ENCODE results near the gene CPM. TPM values are rescaled to one million over a fixed set of nuclear protein-coding genes. Genes with fewer than 3 reads are reported as not detected.

CPM gene
- total and polyA plus RNA-seq, 5 donors from 2014 or later = 2.5 to 7.9 (median 5.6) TPM

GRCh38 chr12:68953536-68953935 is 20.6 kb upstream of the CPM start:
- Mint-ChIP-seq H3K4me1 (peaks cover 0 to 8% (median 4%) of the 10 kb centered on the region in 4 donors), H3K9me3 (no peaks in the 10 kb centered on the region), H3K36me3 (no peaks in the 10 kb centered on the region), H3K27me3 (no peaks in the 10 kb centered on the region), H3K4me3 (no peak overlapping the region), H3K27ac (no peak overlapping the region)
- no peaks in the 10 kb centered on the region for H3K36me3 ChIP-seq (ENCODE audit: control insufficient read depth, insufficient read depth, low read length)
- ATAC-seq (ENCODE audit: low read depth in 2 of 2) = no peak
- no peaks in the 10 kb centered on the region for H3K9me3 ChIP-seq (ENCODE audit: control insufficient read depth in 2 of 2, low read length in 2 of 2)
- peaks cover 3% of the 10 kb centered on the region for H3K4me1 ChIP-seq (ENCODE audit: control insufficient read depth, insufficient read depth, low read length, poor library complexity, severe bottlenecking)
- H3K27ac ChIP-seq (ENCODE audit: insufficient read depth, low read length, poor library complexity, severe bottlenecking) = no peak overlapping the region
- no peak for DNase-seq
- no peaks in the 10 kb centered on the region for H3K27me3 ChIP-seq (ENCODE audit: control insufficient read depth, insufficient read depth, low read length)
- no peak overlapping the region for H3K4me3 ChIP-seq (ENCODE audit: low read depth, low read length)

- no peaks in the 10 kb centered on the region for H3K27me3 Mint-ChIP-seq
- Histone ChIP-seq H3K36me3 (ENCODE audit: control insufficient read depth, insufficient read depth, low read length) (no peaks in the 10 kb centered on the region), H3K27me3 (ENCODE audit: control insufficient read depth, insufficient read depth, low read length) (no peaks in the 10 kb centered on the region), H3K27ac (ENCODE audit: insufficient read depth, low read length, poor library complexity, severe bottlenecking) (no peak overlapping the region), H3K9me3 (ENCODE audit: control insufficient read depth in 2 of 2, low read length in 2 of 2) (no peaks in the 10 kb centered on the region), H3K4me1 (ENCODE audit: control insufficient read depth, insufficient read depth, low read length, poor library complexity, severe bottlenecking) (no peaks in the 10 kb centered on the region), H3K4me3 (ENCODE audit: low read depth, low read length) (no peak overlapping the region)
- no peaks in the 10 kb centered on the region for H3K9me3 Mint-ChIP-seq
- DNase-seq = no peak
- no peaks in the 10 kb centered on the region for H3K36me3 Mint-ChIP-seq
- H3K4me1 Mint-ChIP-seq = no peaks in the 10 kb centered on the region
- H3K27ac Mint-ChIP-seq = no peak overlapping the region
- no peak overlapping the region for H3K4me3 Mint-ChIP-seq
- ATAC-seq (ENCODE audit: low read depth in 2 of 2) = no peak
Observed at GRCh38 chr12:68951652-68952051, 18.7 kb upstream of the CPM start.

- Histone ChIP-seq H3K27ac (ENCODE audit: insufficient read depth, low read length, poor library complexity, severe bottlenecking) (no peak overlapping the region), H3K4me1 (ENCODE audit: control insufficient read depth, insufficient read depth, low read length, poor library complexity, severe bottlenecking) (no peaks in the 10 kb centered on the region), H3K9me3 (ENCODE audit: control insufficient read depth in 2 of 2, low read length in 2 of 2) (no peaks in the 10 kb centered on the region), H3K4me3 (ENCODE audit: low read depth, low read length) (no peak overlapping the region), H3K36me3 (ENCODE audit: control insufficient read depth, insufficient read depth, low read length) (no peaks in the 10 kb centered on the region), H3K27me3 (ENCODE audit: control insufficient read depth, insufficient read depth, low read length) (no peaks in the 10 kb centered on the region)
- no peaks in the 10 kb centered on the region for H3K27me3 Mint-ChIP-seq
- H3K4me1 Mint-ChIP-seq = no peaks in the 10 kb centered on the region
- H3K4me3 Mint-ChIP-seq = no peak overlapping the region
- DNase-seq (no peak), ATAC-seq (ENCODE audit: low read depth in 2 of 2) (no peak)
- no peak overlapping the region for H3K27ac Mint-ChIP-seq
- H3K9me3 Mint-ChIP-seq = no peaks in the 10 kb centered on the region
- H3K36me3 Mint-ChIP-seq = no peaks in the 10 kb centered on the region
Observed at GRCh38 chr12:68950511-68950910, 17.5 kb upstream of the CPM start.

- Mint-ChIP-seq H3K9me3 (no peaks in the 10 kb centered on the region), H3K36me3 (no peaks in the 10 kb centered on the region), H3K4me1 (no peaks in the 10 kb centered on the region), H3K27ac (no peak overlapping the region), H3K4me3 (no peak overlapping the region), H3K27me3 (peaks cover 4% of the 10 kb centered on the region)
- H3K36me3 ChIP-seq (ENCODE audit: control insufficient read depth, insufficient read depth, low read length) = no peaks in the 10 kb centered on the region
- no peaks in the 10 kb centered on the region for H3K4me1 ChIP-seq (ENCODE audit: control insufficient read depth, insufficient read depth, low read length, poor library complexity, severe bottlenecking)
- no peaks in the 10 kb centered on the region for H3K27me3 ChIP-seq (ENCODE audit: control insufficient read depth, insufficient read depth, low read length)
- DNase-seq = no peak
- no peaks in the 10 kb centered on the region for H3K9me3 ChIP-seq (ENCODE audit: control insufficient read depth in 2 of 2, low read length in 2 of 2)
- no peak overlapping the region for H3K27ac ChIP-seq (ENCODE audit: insufficient read depth, low read length, poor library complexity, severe bottlenecking)
- no peak for ATAC-seq (ENCODE audit: low read depth in 2 of 2)
- H3K4me3 ChIP-seq (ENCODE audit: low read depth, low read length) = no peak overlapping the region
Observed at GRCh38 chr12:68945255-68945654, 12.3 kb upstream of the CPM start.

- Histone ChIP-seq H3K4me1 (ENCODE audit: control insufficient read depth, insufficient read depth, low read length, poor library complexity, severe bottlenecking) (no peaks in the 10 kb centered on the region), H3K27me3 (ENCODE audit: control insufficient read depth, insufficient read depth, low read length) (no peaks in the 10 kb centered on the region), H3K9me3 (ENCODE audit: control insufficient read depth in 2 of 2, low read length in 2 of 2) (no peaks in the 10 kb centered on the region), H3K27ac (ENCODE audit: insufficient read depth, low read length, poor library complexity, severe bottlenecking) (no peak overlapping the region), H3K36me3 (ENCODE audit: control insufficient read depth, insufficient read depth, low read length) (no peaks in the 10 kb centered on the region), H3K4me3 (ENCODE audit: low read depth, low read length) (no peak overlapping the region)
- DNase-seq (no peak), ATAC-seq (ENCODE audit: low read depth in 2 of 2) (no peak)
- no peaks in the 10 kb centered on the region for H3K36me3 Mint-ChIP-seq
- H3K9me3 Mint-ChIP-seq = no peaks in the 10 kb centered on the region
- no peaks in the 10 kb centered on the region for H3K4me1 Mint-ChIP-seq
- no peak overlapping the region for H3K27ac Mint-ChIP-seq
- H3K27me3 Mint-ChIP-seq = peaks cover 4% of the 10 kb centered on the region
- H3K4me3 Mint-ChIP-seq = no peak overlapping the region
Observed at GRCh38 chr12:68944296-68945076, 11.5 kb upstream of the CPM start.

- no peaks in the 10 kb centered on the region for H3K4me1 Mint-ChIP-seq
- no peak for ATAC-seq (ENCODE audit: low read depth in 2 of 2)
- Histone ChIP-seq H3K27me3 (ENCODE audit: control insufficient read depth, insufficient read depth, low read length) (no peaks in the 10 kb centered on the region), H3K27ac (ENCODE audit: insufficient read depth, low read length, poor library complexity, severe bottlenecking) (no peak overlapping the region), H3K4me1 (ENCODE audit: control insufficient read depth, insufficient read depth, low read length, poor library complexity, severe bottlenecking) (no peaks in the 10 kb centered on the region), H3K36me3 (ENCODE audit: control insufficient read depth, insufficient read depth, low read length) (no peaks in the 10 kb centered on the region), H3K4me3 (ENCODE audit: low read depth, low read length) (no peak overlapping the region), H3K9me3 (ENCODE audit: control insufficient read depth in 2 of 2, low read length in 2 of 2) (no peaks in the 10 kb centered on the region)
- no peaks in the 10 kb centered on the region for H3K9me3 Mint-ChIP-seq
- H3K36me3 Mint-ChIP-seq = no peaks in the 10 kb centered on the region
- H3K27me3 Mint-ChIP-seq = peaks cover 4% of the 10 kb centered on the region
- no peak overlapping the region for H3K27ac Mint-ChIP-seq
- H3K4me3 Mint-ChIP-seq = no peak overlapping the region
- no peak for DNase-seq
Observed at GRCh38 chr12:68943848-68944247, 10.9 kb upstream of the CPM start.

- H3K4me3 ChIP-seq (ENCODE audit: low read depth, low read length) = no peak overlapping the region
- Mint-ChIP-seq H3K36me3 (no peaks in the 10 kb centered on the region), H3K27ac (no peak overlapping the region)
Observed at GRCh38 chr12:68940731-68941130, 7.8 kb upstream of the CPM start.

GRCh38 chr12:68939505-68939904 is 6.5 kb upstream of the CPM start:
- H3K36me3 ChIP-seq (ENCODE audit: control insufficient read depth, insufficient read depth, low read length) = no peaks in the 10 kb centered on the region
- H3K27me3 ChIP-seq (ENCODE audit: control insufficient read depth, insufficient read depth, low read length) = peaks cover 3% of the 10 kb centered on the region
- Mint-ChIP-seq H3K4me1 (no peaks in the 10 kb centered on the region), H3K9me3 (no peaks in the 10 kb centered on the region), H3K36me3 (no peaks in the 10 kb centered on the region), H3K27me3 (peaks cover 12% of the 10 kb centered on the region), H3K4me3 (no peak overlapping the region), H3K27ac (no peak overlapping the region)
- H3K4me1 ChIP-seq (ENCODE audit: control insufficient read depth, insufficient read depth, low read length, poor library complexity, severe bottlenecking) = no peaks in the 10 kb centered on the region
- DNase-seq (no peak), ATAC-seq (ENCODE audit: low read depth in 2 of 2) (no peak)
- H3K4me3 ChIP-seq (ENCODE audit: low read depth, low read length) = no peak overlapping the region
- H3K27ac ChIP-seq (ENCODE audit: insufficient read depth, low read length, poor library complexity, severe bottlenecking) = no peak overlapping the region
- no peaks in the 10 kb centered on the region for H3K9me3 ChIP-seq (ENCODE audit: control insufficient read depth in 2 of 2, low read length in 2 of 2)

More at GRCh38 chr12:68940731-68941130, 7.8 kb upstream of the CPM start:
- no peak overlapping the region for H3K4me3 Mint-ChIP-seq
- Histone ChIP-seq H3K4me1 (ENCODE audit: control insufficient read depth, insufficient read depth, low read length, poor library complexity, severe bottlenecking) (no peaks in the 10 kb centered on the region), H3K27ac (ENCODE audit: insufficient read depth, low read length, poor library complexity, severe bottlenecking) (no peak overlapping the region), H3K27me3 (ENCODE audit: control insufficient read depth, insufficient read depth, low read length) (peaks cover 3% of the 10 kb centered on the region), H3K9me3 (ENCODE audit: control insufficient read depth in 2 of 2, low read length in 2 of 2) (no peaks in the 10 kb centered on the region), H3K36me3 (ENCODE audit: control insufficient read depth, insufficient read depth, low read length) (no peaks in the 10 kb centered on the region)
- H3K9me3 Mint-ChIP-seq = no peaks in the 10 kb centered on the region
- H3K27me3 Mint-ChIP-seq = peaks cover 9% of the 10 kb centered on the region
- ATAC-seq (ENCODE audit: low read depth in 2 of 2) (no peak), DNase-seq (no peak)
- no peaks in the 10 kb centered on the region for H3K4me1 Mint-ChIP-seq

Measured in CD4-positive, CD25-positive, alpha-beta regulatory T cell (primary cell).